ENCODE measurements around the gene PHF24.
"Not testable (repeated sequence)": the region's sequence is repeated elsewhere in the genome, so short reads cannot be mapped to it uniquely, and the experiment has no call there.

Gene PHF24

DNA sequence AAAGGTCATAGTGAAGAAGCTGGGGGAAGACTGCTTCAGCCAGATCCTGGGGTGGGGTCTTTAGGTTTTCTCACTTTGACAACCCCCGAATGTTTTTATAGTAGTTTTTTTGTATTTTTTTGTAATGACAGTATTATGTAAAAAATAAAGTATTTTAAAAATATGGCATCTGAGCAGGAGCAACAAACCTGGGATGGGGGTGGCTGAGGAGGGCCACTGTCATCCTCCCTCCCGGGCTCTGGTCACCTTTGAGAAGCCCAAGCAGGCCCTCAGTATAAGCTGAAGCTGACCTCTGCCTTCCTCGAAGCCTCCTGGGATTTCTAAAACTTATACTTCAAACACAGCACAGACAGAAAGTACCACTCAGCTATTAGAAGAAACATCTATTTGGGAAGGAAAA, 40.2 kb downstream of the PHF24 start:
- no peak for DNase-seq

DNA sequence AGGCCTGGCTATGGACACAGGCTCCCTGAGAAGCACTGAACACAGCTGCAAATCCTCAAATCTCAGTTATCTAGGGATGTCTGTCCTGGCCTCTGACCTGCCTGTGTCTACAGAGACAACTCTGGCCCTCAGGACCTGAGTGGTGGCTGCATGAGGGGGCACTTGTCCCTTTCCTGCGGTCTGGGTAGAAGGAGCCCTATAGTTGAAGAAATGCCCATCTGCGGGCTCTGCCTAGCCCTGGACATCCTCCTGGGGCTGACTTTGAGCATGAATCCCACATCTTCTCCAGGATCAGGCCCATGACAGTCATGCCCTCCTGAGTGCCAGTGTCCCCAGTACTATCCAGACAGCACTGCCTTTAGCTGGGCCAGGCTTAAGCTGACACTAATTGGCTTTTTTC, 41.5 kb downstream of the PHF24 start:
- no peak for DNase-seq

DNA sequence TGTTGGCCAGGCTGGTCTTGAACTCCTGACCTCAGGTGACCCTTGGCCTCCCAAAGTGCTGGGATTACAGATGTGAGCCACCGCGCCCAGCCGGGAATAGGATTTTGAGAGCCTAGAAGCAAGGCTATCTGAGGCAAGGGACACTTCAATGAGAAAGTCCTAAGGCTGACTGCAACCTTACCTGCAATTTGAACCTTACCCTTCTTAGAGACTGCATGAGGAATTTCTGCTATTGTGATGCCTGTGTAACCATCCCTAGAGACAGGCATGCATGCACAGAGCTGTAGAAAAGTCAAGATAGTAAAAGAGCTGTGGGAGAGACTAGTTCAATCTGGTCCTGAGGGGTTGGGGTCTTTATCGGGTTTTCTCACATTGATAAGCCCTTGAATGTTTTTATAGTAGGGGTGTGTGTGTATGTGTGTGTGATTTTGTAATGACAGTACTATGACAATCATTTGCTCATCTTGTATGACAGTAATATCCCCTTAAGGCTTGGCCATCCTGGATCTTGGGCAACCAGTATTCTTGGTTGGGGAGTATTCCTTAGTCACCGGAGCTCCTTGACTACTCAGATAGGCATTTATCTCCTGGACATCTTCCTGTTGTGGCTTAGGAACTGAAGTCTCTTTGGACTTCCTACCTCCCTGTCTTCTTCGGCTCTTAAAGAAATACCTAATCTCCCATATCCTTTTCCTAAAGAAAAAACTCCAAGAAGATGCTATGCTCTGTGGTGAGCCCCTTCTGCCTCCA, 42.6 kb downstream of the PHF24 start:
- DNase-seq = no peak

DNA sequence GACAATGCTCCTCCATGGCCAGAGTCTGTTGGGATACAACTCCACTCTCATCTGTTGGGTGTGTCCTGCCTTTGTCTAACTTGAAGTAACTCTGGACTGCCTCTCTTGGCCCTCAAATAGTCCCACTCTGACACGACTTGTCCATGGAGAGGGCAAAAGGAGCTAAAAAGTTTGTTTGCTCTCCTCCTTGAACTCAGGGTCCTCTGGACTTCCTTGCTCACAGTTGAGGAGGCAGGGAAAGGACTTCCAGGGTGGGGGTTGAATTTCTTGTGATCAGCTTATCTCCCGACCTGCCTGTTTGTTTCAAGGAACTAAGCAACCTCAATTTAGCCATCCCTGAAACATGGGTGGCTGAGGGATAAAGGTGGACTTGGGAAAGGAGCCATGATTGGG, 43.2 kb downstream of the PHF24 start:
- no peak for DNase-seq

DNA sequence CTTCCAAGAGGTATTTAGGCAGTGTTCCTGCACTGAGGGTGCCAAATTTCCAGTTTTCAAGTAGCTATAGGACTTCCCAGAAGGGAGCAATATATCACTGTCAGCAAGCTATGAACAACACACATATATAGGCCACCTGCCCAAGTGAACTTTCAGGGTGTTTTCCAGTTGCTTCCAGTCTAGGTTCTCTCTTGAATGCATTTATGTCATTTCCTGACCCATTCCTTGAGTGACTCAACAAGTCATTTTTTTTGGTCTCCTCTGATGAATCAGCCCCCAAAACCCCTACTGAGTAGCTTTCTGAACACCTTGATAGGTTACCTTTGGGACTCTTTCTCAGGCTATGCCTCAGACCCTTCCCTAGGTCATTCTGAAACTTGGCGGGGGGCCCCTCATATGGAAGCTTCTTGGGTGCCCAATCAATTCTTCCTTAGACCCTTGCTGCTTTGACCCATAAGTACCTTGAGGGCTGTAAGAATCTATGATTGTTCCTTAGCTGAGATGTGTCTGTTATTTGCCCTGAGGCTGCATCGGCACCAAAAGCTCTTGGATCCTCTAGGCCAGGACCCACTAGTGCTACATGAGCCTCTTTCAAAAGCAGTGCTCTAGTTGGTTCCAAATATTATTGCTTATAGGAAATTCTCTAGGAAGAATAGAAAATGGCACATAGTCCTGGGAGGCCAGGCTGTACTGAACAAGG, 43.9 kb downstream of the PHF24 start:
- DNase-seq = no peak

DNA sequence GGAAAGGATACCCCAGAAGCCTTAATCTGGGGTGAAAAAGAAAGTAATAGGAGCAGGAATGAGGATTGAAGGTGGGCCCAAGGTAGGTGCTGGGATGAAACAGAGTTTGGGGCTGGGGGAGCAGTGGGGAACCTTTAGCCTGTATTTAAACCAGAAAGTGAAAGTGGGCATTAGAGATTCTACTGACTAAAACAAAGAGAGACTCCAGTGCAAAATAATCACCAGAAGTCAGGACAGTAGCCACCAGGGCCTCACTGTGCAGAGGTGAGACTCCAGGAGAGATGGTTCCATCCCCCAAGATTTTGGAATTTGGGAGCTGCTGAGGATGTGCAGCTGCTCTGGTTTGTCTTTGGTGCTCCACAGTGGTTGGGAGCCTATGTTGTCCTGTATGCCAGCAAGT, 44.5 kb downstream of the PHF24 start:
- DNase-seq = no peak

DNA sequence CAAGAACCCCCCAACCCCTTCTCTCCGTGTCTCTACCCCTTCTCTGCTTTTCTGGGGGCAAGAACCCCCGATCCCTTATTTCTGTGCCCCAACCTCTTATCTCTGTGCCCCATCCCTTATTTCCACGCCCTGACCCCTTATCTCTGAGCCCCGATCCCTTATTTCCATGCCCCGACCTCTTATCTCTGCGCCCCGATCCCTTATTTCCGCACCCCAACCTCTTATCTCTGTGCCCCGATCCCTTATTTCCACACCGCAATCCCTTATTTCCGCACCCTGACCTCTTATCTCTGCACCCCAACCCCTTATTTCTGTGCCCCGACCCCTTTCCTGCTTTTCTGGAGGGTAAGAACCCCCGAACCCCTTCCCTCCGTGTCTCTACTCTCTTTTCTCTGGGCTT, 46.2 kb downstream of the PHF24 start:
- not testable (repeated sequence) for DNase-seq

DNA sequence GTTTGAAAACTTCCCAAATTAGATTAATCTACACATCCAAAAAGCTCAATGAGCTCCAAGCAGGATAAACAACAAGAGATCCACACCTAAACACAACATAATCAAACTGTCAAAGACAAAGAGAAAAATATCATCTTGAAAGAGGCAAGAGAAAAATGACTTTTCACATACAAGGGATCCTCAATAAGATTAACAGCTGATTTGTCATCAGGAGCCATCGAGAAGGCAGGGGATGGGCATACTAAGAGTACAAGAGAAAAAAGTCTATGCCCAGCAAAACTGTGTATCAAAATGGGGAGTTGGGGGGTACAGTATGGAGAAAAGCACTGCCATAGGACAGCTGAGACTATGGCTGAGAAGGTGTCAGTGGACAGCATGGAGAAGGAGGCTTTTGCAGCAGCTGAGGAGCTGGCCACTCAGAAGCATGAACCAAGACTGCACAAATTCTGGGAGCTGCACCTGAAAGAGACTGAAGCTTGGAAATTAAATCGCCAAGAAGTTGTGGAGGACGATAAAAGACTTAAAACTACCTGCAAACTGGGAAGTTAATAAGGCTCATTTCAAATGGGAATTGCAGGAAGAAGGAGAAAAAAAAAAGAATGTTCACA, 52.4 kb downstream of the PHF24 start:
- no peak for DNase-seq

DNA sequence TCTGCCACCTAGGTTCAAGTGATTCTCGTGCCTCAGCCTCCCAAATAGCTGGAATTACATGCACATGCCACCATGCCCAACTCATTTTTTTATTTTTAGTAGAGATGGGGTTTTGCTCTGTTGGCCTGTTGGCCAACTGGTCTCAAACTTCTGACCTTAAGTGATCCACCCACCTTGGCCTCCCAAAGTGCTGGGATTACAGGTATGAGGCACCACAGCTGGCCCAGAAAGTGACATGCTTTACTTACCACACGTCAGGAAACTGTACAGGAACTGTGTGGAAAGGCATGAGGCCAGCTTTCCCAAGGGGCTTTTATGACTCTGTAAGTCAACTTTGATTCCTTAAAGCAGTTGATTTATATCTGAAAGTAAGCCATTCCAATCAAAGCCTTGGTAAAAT, 56.4 kb downstream of the PHF24 start:
- no peak for DNase-seq

DNA sequence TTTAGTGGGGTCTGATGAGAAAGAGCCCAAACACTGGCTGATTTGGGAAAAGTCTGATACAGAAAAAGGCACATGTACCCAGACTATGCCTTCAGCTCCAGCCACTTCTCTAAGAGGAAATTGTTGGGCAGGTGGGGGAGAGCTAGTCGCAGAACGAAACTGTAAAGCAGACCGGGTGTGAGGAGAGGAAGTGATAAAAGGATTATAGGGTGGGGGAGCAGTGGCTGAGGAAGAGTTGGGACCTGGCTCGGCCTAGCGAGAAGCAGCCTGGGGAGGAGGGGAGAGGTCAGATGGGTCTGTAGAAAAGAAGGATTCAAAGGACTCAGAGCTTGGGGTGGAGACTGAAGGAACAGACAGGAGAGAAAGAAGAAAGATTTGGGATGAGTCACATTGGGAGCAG, 65.4 kb downstream of the PHF24 start:
- DNase-seq = not testable (repeated sequence)

DNA sequence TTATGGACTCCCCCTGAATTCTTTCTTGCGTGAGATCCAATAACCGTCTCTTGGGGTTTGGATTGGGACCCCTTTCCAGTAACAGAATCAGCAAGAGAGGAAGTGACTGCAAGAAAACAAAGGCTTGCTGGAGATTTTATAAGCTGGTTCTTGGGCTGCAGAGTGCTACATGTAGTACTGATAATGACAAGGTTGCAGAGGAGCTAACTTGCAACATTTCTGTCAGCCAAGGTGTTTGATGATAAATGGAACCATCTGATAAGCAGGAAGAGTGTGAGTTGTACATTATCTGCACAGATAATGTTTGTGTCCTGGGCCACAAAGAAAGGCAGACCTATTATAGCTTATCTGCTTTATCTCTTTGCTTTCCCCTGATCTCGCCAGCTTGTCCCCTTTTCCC, 68.6 kb downstream of the PHF24 start:
- no peak for DNase-seq

DNA sequence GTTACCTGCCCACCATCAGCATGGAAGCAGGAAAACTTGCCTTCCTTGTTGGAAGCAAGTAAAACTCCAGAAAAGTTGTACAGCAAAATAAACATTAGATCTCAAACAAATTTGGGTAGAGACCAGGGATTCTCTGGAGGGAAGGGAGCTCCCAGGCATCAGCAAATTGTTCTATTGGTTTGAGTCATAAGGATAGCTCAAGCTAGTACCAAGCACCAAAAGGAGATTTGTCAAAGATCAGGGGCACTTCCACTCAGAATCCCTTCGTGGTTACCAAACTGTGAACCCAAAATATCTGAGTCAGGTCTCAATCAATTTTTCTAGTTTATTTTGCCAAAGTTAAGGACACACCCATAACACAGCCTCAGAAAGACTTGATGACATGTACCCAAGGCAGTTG, 69.3 kb downstream of the PHF24 start:
- DNase-seq = no peak

DNA sequence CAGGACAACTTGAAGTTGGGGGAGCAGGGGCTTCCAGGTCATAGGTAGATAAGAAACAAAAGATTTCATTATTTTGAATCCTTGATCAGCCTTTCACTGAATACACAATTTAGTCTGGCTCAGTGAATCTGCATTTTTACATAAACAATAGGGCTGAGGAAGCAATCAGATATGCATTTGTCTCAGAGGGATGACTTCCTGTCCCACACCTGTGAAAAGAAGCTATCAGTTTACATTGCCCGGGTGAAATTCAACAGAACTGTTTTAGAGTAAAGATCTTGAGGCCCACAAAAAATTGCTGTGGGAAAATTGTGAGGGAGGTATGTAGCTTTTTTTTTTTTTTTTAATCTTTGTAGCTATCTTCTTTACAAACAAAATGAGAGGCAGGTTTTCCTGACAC, 69.8 kb downstream of the PHF24 start:
- DNase-seq = no peak

DNA sequence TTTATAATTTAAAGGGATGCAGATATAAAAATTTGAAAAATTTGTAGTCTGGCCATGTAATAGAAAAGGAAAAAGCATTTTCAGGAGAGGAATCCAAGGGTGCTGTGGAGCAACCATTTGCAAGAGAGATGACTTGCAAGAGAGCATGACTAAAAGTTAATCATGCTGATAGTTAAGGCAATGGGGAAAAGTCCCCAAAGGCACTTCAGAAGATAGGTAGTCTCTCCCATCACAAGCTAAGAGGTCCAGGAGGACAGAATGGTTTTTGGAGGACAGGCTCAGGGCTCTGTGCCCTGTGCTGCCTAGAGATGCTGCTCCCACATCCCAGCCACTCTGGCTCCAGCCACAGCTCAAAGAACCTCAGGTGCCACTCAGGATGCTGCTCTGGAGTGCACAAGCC, 70.3 kb downstream of the PHF24 start:
- DNase-seq = no peak

DNA sequence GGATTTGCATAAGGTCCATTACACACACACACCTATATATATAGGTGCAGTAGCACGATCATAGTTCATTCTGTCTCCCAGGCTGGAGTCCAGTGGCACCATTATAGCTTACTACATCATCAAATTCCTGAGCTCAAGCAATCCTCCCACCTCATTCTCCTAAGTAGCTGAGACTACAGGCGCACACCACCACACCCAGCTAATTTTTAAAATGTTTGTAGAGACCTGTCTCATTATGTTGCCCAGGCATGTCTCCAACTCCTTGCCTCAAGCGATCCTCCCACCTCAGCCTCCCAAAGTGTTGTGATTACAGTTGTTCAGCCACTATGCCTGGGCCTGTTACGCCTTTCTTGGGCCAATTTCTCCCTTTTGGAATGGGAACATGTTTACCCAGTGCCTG, 71.2 kb downstream of the PHF24 start:
- no peak for DNase-seq

DNA sequence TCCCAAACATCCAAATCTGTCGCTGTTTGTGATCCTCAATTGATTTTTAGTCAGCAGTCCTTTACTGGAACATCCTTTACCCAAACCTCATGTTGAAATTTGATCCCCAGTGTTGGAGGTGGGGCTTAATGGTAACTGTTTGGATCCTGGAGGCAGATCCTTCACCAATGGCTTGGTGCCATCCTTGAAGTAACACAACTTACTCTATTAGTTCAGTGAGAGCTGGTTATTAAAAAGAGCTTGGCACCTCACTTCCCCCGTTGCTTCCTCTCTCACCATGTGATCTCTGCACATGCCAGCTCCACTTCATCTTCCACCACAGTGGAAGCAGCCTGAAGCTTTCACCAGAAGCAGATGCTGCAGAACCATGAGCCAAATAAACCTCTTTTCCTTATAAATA, 71.8 kb downstream of the PHF24 start:
- no peak for DNase-seq
